ENCODE data around the gene SEM1.
"Not testable (repeated sequence)": the region's sequence is repeated elsewhere in the genome, so short reads cannot be mapped to it uniquely, and the experiment has no call there.

The SEM1 gene

GRCh38 chr7:96667026-96667425 is 42.6 kb downstream of the SEM1 start:
- H3K27me3 ChIP-seq (ENCODE audit: insufficient read depth, low read length), result no peaks in the 10 kb centered on the region
- no peaks in the 10 kb centered on the region for H3K9me3 ChIP-seq (ENCODE audit: low read length)
- no peaks in the 10 kb centered on the region for H3K36me3 ChIP-seq (ENCODE audit: insufficient read depth, low read length)
- no peaks in the 10 kb centered on the region for H3K4me1 ChIP-seq (ENCODE audit: insufficient read depth, low read length)
- no peak overlapping the region for H2AFZ ChIP-seq (ENCODE audit: low read depth, low read length)
- H3K4me3 ChIP-seq (ENCODE audit: low read length), result no peak overlapping the region

GRCh38 chr7:96665689-96666088 is 44.0 kb downstream of the SEM1 start:
- Histone ChIP-seq H3K9me3 (ENCODE audit: low read length) (no peaks in the 10 kb centered on the region), H3K4me3 (ENCODE audit: low read length) (no peak overlapping the region), H3K4me1 (ENCODE audit: insufficient read depth, low read length) (no peaks in the 10 kb centered on the region), H3K27me3 (ENCODE audit: insufficient read depth, low read length) (no peaks in the 10 kb centered on the region), H3K36me3 (ENCODE audit: insufficient read depth, low read length) (no peaks in the 10 kb centered on the region), H2AFZ (ENCODE audit: low read depth, low read length) (no peak overlapping the region)

GRCh38 chr7:96664793-96665192 is 44.9 kb downstream of the SEM1 start:
- no peaks in the 10 kb centered on the region for H3K36me3 ChIP-seq (ENCODE audit: insufficient read depth, low read length)
- H3K4me1 ChIP-seq (ENCODE audit: insufficient read depth, low read length), result no peaks in the 10 kb centered on the region
- no peaks in the 10 kb centered on the region for H3K27me3 ChIP-seq (ENCODE audit: insufficient read depth, low read length)
- H3K9me3 ChIP-seq (ENCODE audit: low read length), result no peaks in the 10 kb centered on the region
- H3K4me3 ChIP-seq (ENCODE audit: low read length), result no peak overlapping the region
- no peak overlapping the region for H2AFZ ChIP-seq (ENCODE audit: low read depth, low read length)

GRCh38 chr7:96663871-96664445 is 45.7 kb downstream of the SEM1 start:
- peaks cover under 1% of the 10 kb centered on the region for H3K27me3 ChIP-seq (ENCODE audit: insufficient read depth, low read length)
- no peak overlapping the region for H3K4me3 ChIP-seq (ENCODE audit: low read length)
- H3K36me3 ChIP-seq (ENCODE audit: insufficient read depth, low read length), result no peaks in the 10 kb centered on the region
- H3K9me3 ChIP-seq (ENCODE audit: low read length), result no peaks in the 10 kb centered on the region
- no peak overlapping the region for H2AFZ ChIP-seq (ENCODE audit: low read depth, low read length)
- H3K4me1 ChIP-seq (ENCODE audit: insufficient read depth, low read length), result no peaks in the 10 kb centered on the region

GRCh38 chr7:96663457-96663856 is 46.2 kb downstream of the SEM1 start:
- Histone ChIP-seq H3K9me3 (ENCODE audit: low read length) (no peaks in the 10 kb centered on the region), H3K4me1 (ENCODE audit: insufficient read depth, low read length) (no peaks in the 10 kb centered on the region), H3K27me3 (ENCODE audit: insufficient read depth, low read length) (peaks cover 5% of the 10 kb centered on the region), H2AFZ (ENCODE audit: low read depth, low read length) (no peak overlapping the region), H3K4me3 (ENCODE audit: low read length) (no peak overlapping the region), H3K36me3 (ENCODE audit: insufficient read depth, low read length) (no peaks in the 10 kb centered on the region)

GRCh38 chr7:96662151-96662550 is 47.5 kb downstream of the SEM1 start:
- H3K4me1 ChIP-seq (ENCODE audit: insufficient read depth, low read length); H2AFZ ChIP-seq (ENCODE audit: low read depth, low read length); H3K27me3 ChIP-seq (ENCODE audit: insufficient read depth, low read length); H3K36me3 ChIP-seq (ENCODE audit: insufficient read depth, low read length); H3K9me3 ChIP-seq (ENCODE audit: low read length); H3K4me3 ChIP-seq (ENCODE audit: low read length): not testable (repeated sequence)

GRCh38 chr7:96658022-96658412 is 51.6 kb downstream of the SEM1 start:
- Histone ChIP-seq H3K9me3 (ENCODE audit: low read length) (no peaks in the 10 kb centered on the region), H2AFZ (ENCODE audit: low read depth, low read length) (no peak overlapping the region), H3K36me3 (ENCODE audit: insufficient read depth, low read length) (no peaks in the 10 kb centered on the region), H3K27me3 (ENCODE audit: insufficient read depth, low read length) (peaks cover 13% of the 10 kb centered on the region), H3K4me1 (ENCODE audit: insufficient read depth, low read length) (peaks cover 9% of the 10 kb centered on the region), H3K4me3 (ENCODE audit: low read length) (no peak overlapping the region)

GRCh38 chr7:96657347-96658021 is 52.2 kb downstream of the SEM1 start:
- H3K9me3 ChIP-seq (ENCODE audit: low read length), result no peaks in the 10 kb centered on the region
- H3K36me3 ChIP-seq (ENCODE audit: insufficient read depth, low read length), result no peaks in the 10 kb centered on the region
- peaks cover 13% of the 10 kb centered on the region for H3K27me3 ChIP-seq (ENCODE audit: insufficient read depth, low read length)

GRCh38 chr7:96655956-96656355 is 53.7 kb downstream of the SEM1 start:
- Histone ChIP-seq H3K4me3 (ENCODE audit: low read length) (no peak overlapping the region), H3K9me3 (ENCODE audit: low read length) (no peaks in the 10 kb centered on the region), H2AFZ (ENCODE audit: low read depth, low read length) (no peak overlapping the region), H3K4me1 (ENCODE audit: insufficient read depth, low read length) (peaks cover 9% of the 10 kb centered on the region), H3K36me3 (ENCODE audit: insufficient read depth, low read length) (no peaks in the 10 kb centered on the region), H3K27me3 (ENCODE audit: insufficient read depth, low read length) (peaks cover 13% of the 10 kb centered on the region)

More at GRCh38 chr7:96657347-96658021, 52.2 kb downstream of the SEM1 start:
- Histone ChIP-seq H3K4me3 (ENCODE audit: low read length) (no peak overlapping the region), H2AFZ (ENCODE audit: low read depth, low read length) (no peak overlapping the region), H3K4me1 (ENCODE audit: insufficient read depth, low read length) (peaks cover 9% of the 10 kb centered on the region)

- Histone ChIP-seq H2AFZ (ENCODE audit: low read depth, low read length) (no peak overlapping the region), H3K9me3 (ENCODE audit: low read length) (no peaks in the 10 kb centered on the region), H3K4me3 (ENCODE audit: low read length) (no peak overlapping the region), H3K36me3 (ENCODE audit: insufficient read depth, low read length) (no peaks in the 10 kb centered on the region), H3K4me1 (ENCODE audit: insufficient read depth, low read length) (peaks cover 9% of the 10 kb centered on the region), H3K27me3 (ENCODE audit: insufficient read depth, low read length) (peaks cover 15% of the 10 kb centered on the region)
Observed at GRCh38 chr7:96654630-96655188, 54.9 kb downstream of the SEM1 start.

GRCh38 chr7:96649981-96650380 is 59.7 kb downstream of the SEM1 start:
- H3K27me3 ChIP-seq (ENCODE audit: insufficient read depth, low read length), result peaks cover 11% of the 10 kb centered on the region
- H3K9me3 ChIP-seq (ENCODE audit: low read length), result no peaks in the 10 kb centered on the region
- H3K36me3 ChIP-seq (ENCODE audit: insufficient read depth, low read length), result no peaks in the 10 kb centered on the region
- no peak overlapping the region for H2AFZ ChIP-seq (ENCODE audit: low read depth, low read length)
- no peaks in the 10 kb centered on the region for H3K4me1 ChIP-seq (ENCODE audit: insufficient read depth, low read length)
- H3K4me3 ChIP-seq (ENCODE audit: low read length), result no peak overlapping the region

GRCh38 chr7:96648784-96649183 is 60.9 kb downstream of the SEM1 start:
- no peaks in the 10 kb centered on the region for H3K4me1 ChIP-seq (ENCODE audit: insufficient read depth, low read length)
- H3K36me3 ChIP-seq (ENCODE audit: insufficient read depth, low read length), result no peaks in the 10 kb centered on the region
- no peak overlapping the region for H3K4me3 ChIP-seq (ENCODE audit: low read length)
- no peak overlapping the region for H2AFZ ChIP-seq (ENCODE audit: low read depth, low read length)
- no peaks in the 10 kb centered on the region for H3K9me3 ChIP-seq (ENCODE audit: low read length)
- peaks cover 8% of the 10 kb centered on the region for H3K27me3 ChIP-seq (ENCODE audit: insufficient read depth, low read length)

GRCh38 chr7:96647733-96648132 is 61.9 kb downstream of the SEM1 start:
- no peaks in the 10 kb centered on the region for H3K9me3 ChIP-seq (ENCODE audit: low read length)

More at GRCh38 chr7:96647733-96648132, 61.9 kb downstream of the SEM1 start:
- H3K36me3 ChIP-seq (ENCODE audit: insufficient read depth, low read length), result no peaks in the 10 kb centered on the region
- H3K4me1 ChIP-seq (ENCODE audit: insufficient read depth, low read length), result no peaks in the 10 kb centered on the region
- H2AFZ ChIP-seq (ENCODE audit: low read depth, low read length), result no peak overlapping the region
- H3K27me3 ChIP-seq (ENCODE audit: insufficient read depth, low read length), result peaks cover 8% of the 10 kb centered on the region
- no peak overlapping the region for H3K4me3 ChIP-seq (ENCODE audit: low read length)
